ENCODE data around the gene CDH18. TPM values are rescaled to one million over a fixed set of nuclear protein-coding genes. Genes with fewer than 3 reads are reported as not detected.

CDH18 gene
- total RNA-seq, 2 donors from 2014 or later, result not detected

- no peak for ATAC-seq
- Mint-ChIP-seq H3K4me1 (no peaks in the 10 kb centered on the region), H3K4me3 (no peak overlapping the region), H3K36me3 (ENCODE audit: low read depth) (no peaks in the 10 kb centered on the region), H3K27me3 (no peaks in the 10 kb centered on the region), H3K27ac (no peak overlapping the region)
- no peaks in the 10 kb centered on the region for H3K9me3 ChIP-seq (ENCODE audit: control insufficient read depth, low read length, poor library complexity, severe bottlenecking)
- no peak for DNase-seq
These were observed 70.3 kb downstream of the CDH18 start for GRCh38 chr5:19917588-19918122.

GRCh38 chr5:19910136-19910535, 77.9 kb downstream of the CDH18 start:
- Mint-ChIP-seq H3K27me3 (no peaks in the 10 kb centered on the region), H3K4me1 (no peaks in the 10 kb centered on the region), H3K27ac (no peak overlapping the region), H3K36me3 (ENCODE audit: low read depth) (no peaks in the 10 kb centered on the region), H3K4me3 (no peak overlapping the region)
- no peak for DNase-seq
- ATAC-seq, result no peak
- H3K9me3 ChIP-seq (ENCODE audit: control insufficient read depth, low read length, poor library complexity, severe bottlenecking), result no peaks in the 10 kb centered on the region

GRCh38 chr5:19904766-19905165, 83.2 kb downstream of the CDH18 start:
- DNase-seq, result no peak
- H3K27ac Mint-ChIP-seq, result no peak overlapping the region
- H3K9me3 ChIP-seq (ENCODE audit: control insufficient read depth, low read length, poor library complexity, severe bottlenecking), result no peaks in the 10 kb centered on the region
- H3K4me1 Mint-ChIP-seq, result no peaks in the 10 kb centered on the region
- H3K4me3 Mint-ChIP-seq, result no peak overlapping the region
- H3K27me3 Mint-ChIP-seq, result no peaks in the 10 kb centered on the region
- no peaks in the 10 kb centered on the region for H3K36me3 Mint-ChIP-seq (ENCODE audit: low read depth)
- ATAC-seq, result no peak

GRCh38 chr5:19903611-19904010, 84.4 kb downstream of the CDH18 start:
- Mint-ChIP-seq H3K36me3 (ENCODE audit: low read depth) (no peaks in the 10 kb centered on the region), H3K27me3 (no peaks in the 10 kb centered on the region), H3K4me1 (no peaks in the 10 kb centered on the region), H3K4me3 (no peak overlapping the region), H3K27ac (no peak overlapping the region)
- no peaks in the 10 kb centered on the region for H3K9me3 ChIP-seq (ENCODE audit: control insufficient read depth, low read length, poor library complexity, severe bottlenecking)
- ATAC-seq (no peak), DNase-seq (no peak)

- H3K27me3 Mint-ChIP-seq, result no peaks in the 10 kb centered on the region
- no peak overlapping the region for H3K27ac Mint-ChIP-seq
These were observed 85.6 kb downstream of the CDH18 start for GRCh38 chr5:19902316-19902934.

GRCh38 chr5:19900269-19900668, 87.7 kb downstream of the CDH18 start:
- no peak overlapping the region for H3K27ac Mint-ChIP-seq
- H3K36me3 Mint-ChIP-seq (ENCODE audit: low read depth), result no peaks in the 10 kb centered on the region
- DNase-seq (no peak), ATAC-seq (no peak)
- H3K9me3 ChIP-seq (ENCODE audit: control insufficient read depth, low read length, poor library complexity, severe bottlenecking), result no peaks in the 10 kb centered on the region
- H3K27me3 Mint-ChIP-seq, result no peaks in the 10 kb centered on the region
- no peaks in the 10 kb centered on the region for H3K4me1 Mint-ChIP-seq
- no peak overlapping the region for H3K4me3 Mint-ChIP-seq

More at GRCh38 chr5:19902316-19902934, 85.6 kb downstream of the CDH18 start:
- DNase-seq (no peak), ATAC-seq (no peak)
- no peaks in the 10 kb centered on the region for H3K9me3 ChIP-seq (ENCODE audit: control insufficient read depth, low read length, poor library complexity, severe bottlenecking)
- Mint-ChIP-seq H3K4me1 (no peaks in the 10 kb centered on the region), H3K36me3 (ENCODE audit: low read depth) (no peaks in the 10 kb centered on the region), H3K4me3 (no peak overlapping the region)

GRCh38 chr5:19891658-19892057, 96.3 kb downstream of the CDH18 start:
- ATAC-seq (no peak), DNase-seq (no peak)
- Mint-ChIP-seq H3K27ac (no peak overlapping the region), H3K36me3 (ENCODE audit: low read depth) (no peaks in the 10 kb centered on the region), H3K27me3 (no peaks in the 10 kb centered on the region), H3K4me3 (no peak overlapping the region), H3K4me1 (no peaks in the 10 kb centered on the region)
- no peaks in the 10 kb centered on the region for H3K9me3 ChIP-seq (ENCODE audit: control insufficient read depth, low read length, poor library complexity, severe bottlenecking)

GRCh38 chr5:19886123-19886917, 101.7 kb downstream of the CDH18 start:
- no peaks in the 10 kb centered on the region for H3K27me3 Mint-ChIP-seq
- H3K9me3 ChIP-seq (ENCODE audit: control insufficient read depth, low read length, poor library complexity, severe bottlenecking), result no peaks in the 10 kb centered on the region
- H3K27ac Mint-ChIP-seq, result no peak overlapping the region
- DNase-seq, result no peak
- no peak for ATAC-seq
- H3K4me3 Mint-ChIP-seq, result no peak overlapping the region
- H3K36me3 Mint-ChIP-seq (ENCODE audit: low read depth), result no peaks in the 10 kb centered on the region
- no peaks in the 10 kb centered on the region for H3K4me1 Mint-ChIP-seq

GRCh38 chr5:19885040-19885824, 102.8 kb downstream of the CDH18 start:
- Mint-ChIP-seq H3K4me3 (no peak overlapping the region), H3K27me3 (no peaks in the 10 kb centered on the region), H3K36me3 (ENCODE audit: low read depth) (no peaks in the 10 kb centered on the region), H3K4me1 (no peaks in the 10 kb centered on the region), H3K27ac (no peak overlapping the region)
- DNase-seq (no peak), ATAC-seq (no peak)
- no peaks in the 10 kb centered on the region for H3K9me3 ChIP-seq (ENCODE audit: control insufficient read depth, low read length, poor library complexity, severe bottlenecking)

GRCh38 chr5:19880859-19881436, 107.1 kb downstream of the CDH18 start:
- DNase-seq, result no peak
- Mint-ChIP-seq H3K4me1 (no peaks in the 10 kb centered on the region), H3K36me3 (ENCODE audit: low read depth) (no peaks in the 10 kb centered on the region), H3K27ac (no peak overlapping the region), H3K27me3 (no peaks in the 10 kb centered on the region), H3K4me3 (no peak overlapping the region)
- no peaks in the 10 kb centered on the region for H3K9me3 ChIP-seq (ENCODE audit: control insufficient read depth, low read length, poor library complexity, severe bottlenecking)
- ATAC-seq, result no peak

- H3K36me3 Mint-ChIP-seq (ENCODE audit: low read depth), result no peaks in the 10 kb centered on the region
- H3K4me3 Mint-ChIP-seq, result no peak overlapping the region
- ATAC-seq (no peak), DNase-seq (no peak)
- H3K27me3 Mint-ChIP-seq, result no peaks in the 10 kb centered on the region
- no peak overlapping the region for H3K27ac Mint-ChIP-seq
- H3K9me3 ChIP-seq (ENCODE audit: control insufficient read depth, low read length, poor library complexity, severe bottlenecking), result no peaks in the 10 kb centered on the region
- no peaks in the 10 kb centered on the region for H3K4me1 Mint-ChIP-seq
These were observed 107.5 kb downstream of the CDH18 start for GRCh38 chr5:19880458-19880857.

GRCh38 chr5:19874811-19875210, 113.2 kb downstream of the CDH18 start:
- Mint-ChIP-seq H3K27me3 (no peaks in the 10 kb centered on the region), H3K4me1 (no peaks in the 10 kb centered on the region), H3K4me3 (no peak overlapping the region), H3K36me3 (ENCODE audit: low read depth) (no peaks in the 10 kb centered on the region), H3K27ac (no peak overlapping the region)
- DNase-seq (no peak), ATAC-seq (no peak)
- no peaks in the 10 kb centered on the region for H3K9me3 ChIP-seq (ENCODE audit: control insufficient read depth, low read length, poor library complexity, severe bottlenecking)

- Mint-ChIP-seq H3K4me3 (no peak overlapping the region), H3K27ac (no peak overlapping the region), H3K27me3 (no peaks in the 10 kb centered on the region), H3K4me1 (no peaks in the 10 kb centered on the region), H3K36me3 (ENCODE audit: low read depth) (no peaks in the 10 kb centered on the region)
- ATAC-seq, result no peak
- no peaks in the 10 kb centered on the region for H3K9me3 ChIP-seq (ENCODE audit: control insufficient read depth, low read length, poor library complexity, severe bottlenecking)
- no peak for DNase-seq
These were observed 121.9 kb downstream of the CDH18 start for GRCh38 chr5:19866090-19866450.
